GM21381 (cell line): ENCODE data around the gene SNX22.

Experiments
- ATAC-seq: cut with Tn5 transposase; IDR thresholded peaks from one replicate; pipeline ENCODE4 v1.9.1; 2021; ENCODE audit warnings: mild to moderate bottlenecking, moderate library complexity; ENCODE audit not compliant: unreplicated experiment

Gene SNX22

GRCh38 chr15:64193971-64194370 is 42.4 kb downstream of the SNX22 start:
- no peak for ATAC-seq

- no peak for ATAC-seq
These were observed 45.9 kb downstream of the SNX22 start for GRCh38 chr15:64197425-64197824.

GRCh38 chr15:64205202-64205601 is 53.7 kb downstream of the SNX22 start:
- no peak for ATAC-seq
